MCF 10A (cell line): ENCODE results near the gene TRPC4AP. TPM values are rescaled to one million over a fixed set of nuclear protein-coding genes. Genes with fewer than 3 reads are reported as not detected.
A peak's percentile ranks its signal among the peaks of the same experiment; 100 is the strongest.

ENCODE experiments used
- BruUV-seq: library from RNA; stranded (reverse); fragments of 400-500 nt; replicated peaks from 2 replicates; lab custom pipeline; 2021; lab: Mats Ljungman, UMichigan
- CTCF ChIA-PET: fragments of 300-600 bp; sonication (Branson Sonifier 250); formaldehyde crosslinking; extraction: SDS; loops from one replicate; lab custom pipeline; 2021; ENCODE audit warnings: antibody characterized with exemption, inconsistent platforms; lab: Yijun Ruan, JAX
- POLR2A ChIA-PET: fragments of 300-600, 350-650 bp; sonication (Branson Sonifier 250); formaldehyde crosslinking; extraction: SDS; loops from one replicate; lab custom pipeline; 2020; ENCODE audit warnings: antibody characterized with exemption, inconsistent platforms; lab: Yijun Ruan, JAX
- DNase-seq: peaks from one replicate; pipeline ENCODE4 v3.0.0-alpha.2; 2018; ENCODE audit not compliant: unreplicated experiment
- H3K27ac Mint-ChIP-seq: one replicate; pipeline ENCODE4 v1.8.0; 2022; ENCODE audit warnings: mild to moderate bottlenecking, low read depth, mixed read lengths; ENCODE audit not compliant: unreplicated experiment
- H3K27me3 Mint-ChIP-seq: one replicate; pipeline ENCODE4 v1.8.0; 2022; ENCODE audit warnings: mixed read lengths; ENCODE audit not compliant: insufficient read depth, unreplicated experiment
- H3K36me3 Mint-ChIP-seq: one replicate; pipeline ENCODE4 v1.8.0; 2022; ENCODE audit warnings: mild to moderate bottlenecking, moderate library complexity, mixed read lengths; ENCODE audit not compliant: insufficient read depth, unreplicated experiment
- H3K4me1 Mint-ChIP-seq: one replicate; pipeline ENCODE4 v1.8.0; 2022; ENCODE audit warnings: mixed read lengths; ENCODE audit not compliant: insufficient read depth, unreplicated experiment
- H3K4me3 Mint-ChIP-seq: one replicate; pipeline ENCODE4 v1.8.0; 2022; ENCODE audit warnings: mild to moderate bottlenecking, moderate library complexity, mixed read lengths; ENCODE audit not compliant: unreplicated experiment
- H3K9me3 Mint-ChIP-seq: one replicate; pipeline ENCODE4 v1.8.0; 2022; ENCODE audit warnings: mixed read lengths; ENCODE audit not compliant: unreplicated experiment
- intact Hi-C: fragments of 100-400 bp; cut with micrococcal nuclease; formaldehyde crosslinking; loops from 2 replicates; pipeline ENCODE4 v1.14.1; 2022
- total RNA-seq: library from RNA; stranded (reverse); gene quantifications from 2 replicates; pipeline ENCODE4 v1.2.3, GENCODE V29; 2022
- TF ChIP-seq, protein P1 (sequence below): fragments of 200-600 bp; IDR thresholded peaks from one replicate; pipeline ENCODE4 v1.8.0; 2022; ENCODE audit warnings: antibody characterized with exemption, mild to moderate bottlenecking; ENCODE audit not compliant: unreplicated experiment

The TRPC4AP gene
- total RNA-seq, 1 experiment from 2014 or later, result 51.8 TPM

DNA sequence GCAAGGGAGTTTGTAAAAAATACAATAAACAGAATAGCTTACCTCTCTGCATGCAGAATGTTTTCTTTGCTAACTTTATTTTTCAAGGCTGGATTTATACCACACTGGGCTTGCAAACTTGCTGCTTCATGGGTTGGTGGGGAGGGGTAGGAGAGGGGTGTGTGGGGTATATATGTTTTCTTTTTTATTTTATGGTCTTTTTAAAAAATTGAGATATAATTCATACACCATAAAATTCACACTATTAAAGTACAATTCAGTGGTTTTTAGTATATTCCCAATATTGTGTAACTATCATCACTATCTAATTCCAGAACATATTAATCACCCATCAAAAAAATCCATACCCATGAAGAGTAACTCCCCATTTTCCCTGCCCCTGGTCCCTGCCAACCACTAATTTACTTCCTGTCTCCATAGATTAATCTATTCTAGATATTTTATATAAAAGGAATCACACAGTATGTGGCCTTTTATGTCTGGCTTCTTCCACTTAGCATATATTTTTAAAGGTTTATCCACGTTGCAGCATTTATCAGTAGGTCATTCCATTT, 14.3 kb upstream of the TRPC4AP start:
- Mint-ChIP-seq H3K9me3 (no peaks in the 10 kb centered on the region), H3K27me3 (no peaks in the 10 kb centered on the region), H3K27ac (no peak overlapping the region), H3K36me3 (no peaks in the 10 kb centered on the region), H3K4me1 (peaks cover 18% of the 10 kb centered on the region), H3K4me3 (no peak overlapping the region)
- BruUV-seq, result no TSS peak
- POLR2A ChIA-PET, result interaction anchor here (1.2 to 1.5 kb wide), 2 partner anchors 11 to 26 kb away, joined by 4 read pairs; no protein-coding TSS in a partner anchor
- TF ChIP-seq, protein P1, sequence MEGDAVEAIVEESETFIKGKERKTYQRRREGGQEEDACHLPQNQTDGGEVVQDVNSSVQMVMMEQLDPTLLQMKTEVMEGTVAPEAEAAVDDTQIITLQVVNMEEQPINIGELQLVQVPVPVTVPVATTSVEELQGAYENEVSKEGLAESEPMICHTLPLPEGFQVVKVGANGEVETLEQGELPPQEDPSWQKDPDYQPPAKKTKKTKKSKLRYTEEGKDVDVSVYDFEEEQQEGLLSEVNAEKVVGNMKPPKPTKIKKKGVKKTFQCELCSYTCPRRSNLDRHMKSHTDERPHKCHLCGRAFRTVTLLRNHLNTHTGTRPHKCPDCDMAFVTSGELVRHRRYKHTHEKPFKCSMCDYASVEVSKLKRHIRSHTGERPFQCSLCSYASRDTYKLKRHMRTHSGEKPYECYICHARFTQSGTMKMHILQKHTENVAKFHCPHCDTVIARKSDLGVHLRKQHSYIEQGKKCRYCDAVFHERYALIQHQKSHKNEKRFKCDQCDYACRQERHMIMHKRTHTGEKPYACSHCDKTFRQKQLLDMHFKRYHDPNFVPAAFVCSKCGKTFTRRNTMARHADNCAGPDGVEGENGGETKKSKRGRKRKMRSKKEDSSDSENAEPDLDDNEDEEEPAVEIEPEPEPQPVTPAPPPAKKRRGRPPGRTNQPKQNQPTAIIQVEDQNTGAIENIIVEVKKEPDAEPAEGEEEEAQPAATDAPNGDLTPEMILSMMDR, result no peak
- intact Hi-C loops, result no loop called here
- CTCF ChIA-PET, result interaction anchor here (1.1 to 1.8 kb wide), 3 partner anchors 10 to 16 kb away, joined by 3 to 11 read pairs (median 10); no protein-coding TSS in a partner anchor
- DNase-seq, result no peak

DNA sequence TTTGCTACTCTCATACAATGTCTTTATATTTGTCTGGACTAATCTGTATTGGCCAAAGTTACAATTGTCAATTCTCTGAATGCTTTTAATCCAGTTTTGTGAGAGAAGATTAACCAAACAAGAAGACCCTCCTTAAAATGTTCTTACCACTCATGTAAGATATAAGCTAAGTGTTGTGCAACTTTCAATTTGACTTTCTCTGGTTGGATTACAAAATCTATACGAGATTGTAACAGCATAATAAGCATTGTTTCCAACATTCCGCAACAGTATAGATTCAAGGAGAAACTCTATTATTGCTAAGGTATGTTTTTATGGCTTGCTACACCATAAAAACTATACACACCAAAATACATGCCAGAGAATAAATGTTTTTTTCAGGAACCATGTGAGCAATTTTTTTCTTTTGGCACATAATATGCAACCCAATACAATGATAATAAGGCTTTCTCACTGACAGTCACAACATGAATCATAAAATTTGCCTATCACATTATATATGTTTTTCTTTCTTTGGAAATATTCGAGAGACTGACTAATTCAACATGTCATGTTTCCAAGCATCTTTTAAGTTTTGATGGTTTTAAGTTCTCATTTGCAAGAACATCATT, 12.2 kb upstream of the TRPC4AP start:
- ChIA-PET POLR2A (interaction anchor here (0.7 to 1.2 kb wide), 3 partner anchors 11 to 514 kb away, joined by 3 read pairs; partner anchors contain the start of gene EDEM2), CTCF (interaction anchor here (0.6 to 1.9 kb wide), 4 partner anchors 8 to 104 kb away, joined by 4 to 11 read pairs (median 8); no protein-coding TSS in a partner anchor)
- Mint-ChIP-seq H3K4me3 (no peak overlapping the region), H3K36me3 (no peaks in the 10 kb centered on the region), H3K27ac (no peak overlapping the region), H3K27me3 (no peaks in the 10 kb centered on the region), H3K9me3 (no peaks in the 10 kb centered on the region), H3K4me1 (peaks cover 5% of the 10 kb centered on the region)
- no peak for DNase-seq
- intact Hi-C loops, result no loop called here
- TF ChIP-seq, protein P1, result no peak
- no TSS peak for BruUV-seq

DNA sequence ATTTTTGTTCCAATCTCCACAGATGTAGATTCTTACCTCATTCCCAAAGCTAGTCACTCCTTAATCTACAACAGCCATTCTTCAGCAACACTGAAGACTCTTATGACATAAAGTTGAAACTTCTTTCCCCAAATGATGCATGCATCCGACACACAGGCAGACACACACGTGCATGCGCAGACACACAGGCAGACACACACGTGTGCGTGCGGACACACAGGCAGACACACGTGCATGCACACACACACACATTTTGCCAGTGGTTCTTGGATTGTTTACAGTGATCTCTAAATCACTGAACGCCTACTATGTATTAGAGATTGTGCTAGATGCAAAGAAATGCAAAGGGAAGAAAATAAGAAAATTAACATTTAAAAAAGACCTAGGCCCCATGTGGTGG, 9.0 kb upstream of the TRPC4AP start:
- BruUV-seq, result no TSS peak
- Mint-ChIP-seq H3K4me1 (no peaks in the 10 kb centered on the region), H3K4me3 (no peak overlapping the region), H3K36me3 (no peaks in the 10 kb centered on the region), H3K9me3 (no peaks in the 10 kb centered on the region), H3K27ac (no peak overlapping the region), H3K27me3 (no peaks in the 10 kb centered on the region)
- CTCF ChIA-PET, result no interaction called here
- POLR2A ChIA-PET, result no interaction called here
- TF ChIP-seq, protein P1, result no peak
- no peak for DNase-seq
- intact Hi-C loops, result no loop called here

DNA sequence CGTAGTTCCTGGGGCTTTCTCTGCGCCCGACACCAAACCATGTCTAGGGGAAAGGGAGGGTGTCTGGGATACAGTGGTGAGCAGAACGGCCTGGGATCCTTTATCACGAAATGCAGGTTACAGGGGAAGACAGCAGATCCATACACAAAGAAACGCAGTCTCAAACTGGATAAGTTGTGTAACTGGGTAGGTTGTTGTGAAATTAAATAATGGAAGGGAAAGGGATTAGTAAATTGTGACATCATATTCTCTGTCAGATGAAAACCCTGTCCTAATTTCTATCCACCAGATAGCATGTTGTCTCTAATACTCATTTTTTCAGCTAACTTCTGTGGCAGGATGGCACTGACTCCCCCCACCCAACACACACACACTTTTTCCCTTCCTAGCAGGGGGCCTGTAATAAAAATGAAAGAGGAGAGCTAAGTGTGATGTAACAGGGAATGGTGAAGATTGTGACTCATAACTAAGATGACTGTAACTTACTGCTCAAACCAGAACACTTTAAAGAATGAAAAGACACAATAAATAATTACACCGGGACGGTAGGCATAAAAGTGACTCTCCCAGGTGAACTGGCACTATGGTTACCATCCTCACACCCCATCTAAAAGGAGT, 769 bp upstream of the TRPC4AP start:
- TF ChIP-seq, protein P1, result no peak
- CTCF ChIA-PET, result interaction anchor here (0.8 to 6.2 kb wide), 5 partner anchors 9 to 219 kb away, joined by 3 to 83 read pairs (median 32); partner anchors contain the start of gene EDEM2
- Mint-ChIP-seq H3K27ac (peak overlapping the region; percentile 55), H3K4me1 (peaks cover 22% of the 10 kb centered on the region), H3K9me3 (no peaks in the 10 kb centered on the region), H3K36me3 (peaks cover 13% of the 10 kb centered on the region), H3K27me3 (no peaks in the 10 kb centered on the region), H3K4me3 (peak overlapping the region; percentile 78)
- intact Hi-C loops, result no loop called here
- TSS peak; percentile 90 for BruUV-seq
- POLR2A ChIA-PET, result interaction anchor here (0.6 to 5.4 kb wide), 14 partner anchors 8 to 577 kb away, joined by 3 to 41 read pairs (median 4); partner anchors contain the start of genes ACSS2, DYNLRB1, EDEM2 and GGT7
- peak; percentile 75 for DNase-seq
